AML-193 (cell line): ENCODE data around the gene MYMK.

Source experiments
- DNase-seq, 2 experiments: peaks; one replicate each; lab custom pipeline; 2025; lab: John Stamatoyannopoulos, UW

MYMK gene

DNA sequence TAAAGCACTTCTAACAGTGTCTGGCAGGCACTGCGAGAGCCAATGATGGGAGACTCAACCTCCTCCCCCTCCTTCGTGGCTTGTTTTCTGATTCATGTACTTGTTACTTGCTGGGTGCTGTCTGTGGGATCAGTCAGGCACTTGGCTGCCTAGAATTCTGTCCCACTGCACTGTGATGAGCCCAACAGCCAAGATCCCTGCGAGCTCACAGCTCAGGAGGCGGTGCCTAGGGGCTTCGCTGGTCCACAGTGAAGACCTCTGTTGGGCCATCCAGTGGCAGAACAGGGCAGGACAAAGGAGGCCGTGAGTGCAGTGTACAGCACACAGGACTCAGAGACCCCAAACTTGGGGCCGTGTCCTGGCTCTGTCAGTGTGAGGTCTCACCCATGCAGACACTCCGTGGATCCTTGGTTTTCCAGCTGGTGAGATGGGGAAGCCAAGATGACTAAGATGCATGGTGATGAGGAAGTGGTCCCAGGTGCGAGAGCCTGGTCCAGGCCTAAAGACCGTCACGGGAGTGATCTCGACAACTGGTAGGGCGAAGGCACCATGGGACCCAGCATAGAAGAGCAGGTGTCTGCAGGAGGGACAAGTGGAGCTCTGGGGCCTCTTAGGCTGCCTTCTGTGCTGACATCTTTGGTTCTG, 19.5 kb downstream of the MYMK start:
- DNase-seq, result no peak

DNA sequence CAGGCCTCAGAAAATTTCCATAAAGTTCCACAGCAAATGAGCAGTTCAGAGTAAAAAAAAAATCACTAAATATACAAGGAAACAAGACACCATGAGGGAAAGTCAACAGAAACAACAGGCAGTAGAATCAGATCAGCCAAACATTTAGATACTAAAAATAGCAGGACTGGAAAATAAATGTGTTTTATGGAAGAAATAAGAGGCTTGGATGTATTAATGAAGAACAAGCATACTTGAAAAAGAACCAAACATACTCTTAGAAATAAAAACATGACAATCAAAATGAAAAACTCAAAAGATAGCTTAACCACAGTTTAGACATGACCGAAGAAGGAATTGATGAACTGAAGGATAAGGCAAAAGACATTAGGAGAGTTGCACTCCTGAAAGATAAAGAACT, 22.6 kb downstream of the MYMK start:
- no peak for DNase-seq

DNA sequence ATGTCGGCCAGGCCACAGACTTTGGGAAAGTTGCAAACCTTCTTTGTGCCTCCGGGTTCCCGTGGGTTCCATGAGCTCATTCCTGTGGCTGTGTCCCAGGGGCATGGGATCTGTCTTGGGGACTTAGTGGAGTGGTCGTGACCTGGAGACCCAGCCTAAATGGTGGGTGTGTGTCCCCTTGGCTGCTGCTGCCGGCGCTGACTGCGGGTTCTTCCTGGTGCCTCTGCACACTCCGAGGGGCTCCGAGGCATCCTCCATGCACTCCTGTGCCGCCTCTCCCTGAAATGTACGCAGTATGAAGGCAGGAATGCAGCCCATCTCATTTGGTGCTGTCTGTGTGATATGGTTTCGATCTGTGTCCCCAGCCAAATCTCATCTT, 24.9 kb downstream of the MYMK start:
- DNase-seq, result no peak

DNA sequence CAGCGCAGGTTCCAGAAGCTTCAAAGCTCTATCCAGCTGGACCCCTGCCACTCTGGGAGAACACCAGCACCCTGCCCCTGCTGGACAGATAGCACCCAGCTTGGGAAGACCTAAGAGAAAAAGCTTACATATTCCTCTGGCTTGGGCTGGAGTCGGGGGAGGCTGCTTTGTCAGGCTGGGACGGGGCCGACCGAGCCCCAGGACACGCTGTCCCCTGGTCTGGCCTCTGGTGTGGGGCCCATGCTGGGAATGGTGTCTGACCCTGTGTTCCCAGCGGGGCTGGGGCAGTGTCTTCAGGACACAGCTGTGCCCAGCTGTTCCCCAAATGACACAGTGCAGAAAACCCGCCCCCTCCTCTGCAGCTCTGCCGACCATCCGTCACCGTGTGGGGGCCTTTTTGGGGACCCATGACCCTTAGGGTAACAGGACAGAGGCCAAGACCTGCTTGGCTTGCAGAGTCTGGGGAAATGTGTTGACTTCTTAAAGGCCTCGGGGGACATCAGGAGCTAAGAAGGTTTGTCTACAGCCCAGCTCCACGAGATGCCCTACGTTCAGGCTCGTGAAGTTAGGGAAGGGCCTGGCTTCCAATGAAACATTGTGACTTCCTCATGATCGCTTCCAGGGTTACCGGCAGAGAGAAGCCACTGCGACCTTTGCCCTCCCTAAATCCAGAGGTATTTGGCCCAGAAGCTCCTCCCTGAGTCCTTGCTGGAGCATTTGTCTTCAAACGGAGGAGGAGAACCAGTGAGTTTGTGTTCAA, 25.4 kb downstream of the MYMK start:
- no peak for DNase-seq

DNA sequence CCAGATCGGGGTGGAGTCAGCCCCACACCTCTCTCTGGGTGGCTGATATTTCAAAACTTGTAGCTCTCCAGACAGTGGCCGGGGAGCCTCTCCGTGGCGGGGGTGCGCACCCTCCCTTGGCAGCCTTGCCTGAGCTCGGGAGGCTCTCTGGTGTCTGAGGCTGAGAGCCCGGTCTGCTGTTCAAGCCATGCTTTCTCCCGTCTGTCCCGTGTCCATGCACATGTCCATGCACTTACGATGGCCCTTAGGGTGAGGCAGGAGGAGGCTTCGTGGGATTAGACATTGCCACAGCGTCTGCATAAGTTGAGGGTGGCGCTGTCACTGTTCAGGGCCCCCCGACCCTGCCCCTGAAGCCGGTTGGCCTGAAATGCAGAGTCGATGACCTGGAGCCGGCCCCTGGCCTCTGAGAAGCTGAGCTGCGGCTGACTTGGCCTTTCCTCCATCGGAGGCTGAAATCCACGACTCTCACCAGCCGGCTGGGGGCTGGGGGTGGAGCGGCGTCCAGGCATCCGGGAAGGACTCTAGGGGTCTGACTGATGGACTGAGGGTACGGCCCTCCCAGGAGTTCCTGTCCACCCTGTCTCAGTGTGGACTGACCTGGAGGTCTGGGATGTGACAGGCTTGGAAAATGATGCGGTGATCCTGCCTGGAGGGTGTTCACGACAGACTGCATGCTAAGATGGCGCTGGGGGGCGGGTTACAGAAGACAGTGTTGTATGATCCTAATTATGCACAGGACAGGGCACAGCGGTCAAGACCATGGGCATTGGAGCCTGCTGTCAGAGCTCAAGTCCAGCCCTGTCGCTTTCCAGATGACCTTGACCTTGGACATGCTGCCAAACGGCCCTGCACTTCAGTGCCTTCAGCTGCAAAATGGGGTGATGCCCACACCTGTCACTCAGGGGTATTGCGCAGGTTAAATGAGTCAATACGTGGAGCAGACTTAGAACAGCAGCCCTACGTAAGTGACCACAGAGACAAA, 27.6 kb downstream of the MYMK start:
- no peak for DNase-seq

DNA sequence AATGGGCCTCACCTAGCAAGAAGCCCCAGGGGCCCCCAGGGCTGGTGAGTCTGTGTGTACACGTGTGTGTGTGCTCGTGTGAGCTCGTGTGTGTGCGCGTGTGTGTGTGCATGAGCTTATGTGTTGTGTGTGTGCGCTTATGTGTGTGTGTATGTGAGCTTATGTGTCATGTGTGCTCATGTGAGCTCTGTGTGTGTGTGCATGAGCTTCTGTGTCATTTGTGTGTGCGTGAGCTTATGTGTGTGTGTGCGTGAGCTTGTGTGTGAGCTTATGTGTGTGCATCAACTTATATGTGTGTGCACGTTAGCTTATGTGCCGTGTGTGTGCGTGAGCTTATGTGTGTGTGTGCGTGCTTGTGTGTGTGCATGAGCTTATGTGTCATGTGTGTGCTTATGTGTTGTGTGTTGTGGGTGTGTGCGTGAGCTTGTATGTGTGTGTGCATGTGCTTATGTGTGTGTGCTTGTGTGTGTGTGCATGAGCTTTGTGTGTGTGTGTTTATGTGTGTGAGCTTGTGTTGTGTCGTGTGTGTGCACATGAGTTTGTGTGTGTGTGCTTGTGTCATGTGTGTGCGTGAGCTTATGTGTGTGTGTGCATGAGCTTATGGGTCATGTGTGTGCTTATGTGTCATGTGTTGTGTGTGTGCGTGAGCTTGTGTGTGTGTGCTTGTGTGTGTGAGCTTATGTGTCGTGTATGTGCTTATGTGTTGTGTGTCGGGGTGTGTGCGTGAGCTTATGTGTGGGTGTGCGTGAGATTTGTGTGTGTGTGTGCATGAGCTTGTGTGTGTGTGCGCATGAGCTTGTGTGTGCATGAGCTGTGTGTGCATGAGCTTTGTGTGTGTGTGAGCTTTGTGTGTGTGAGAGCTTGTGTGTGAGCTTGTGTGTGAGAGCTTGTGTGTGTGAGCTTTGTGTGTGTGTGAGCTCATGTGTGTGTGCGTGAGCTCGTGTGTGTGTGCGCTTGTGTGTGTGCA, 29.1 kb downstream of the MYMK start:
- DNase-seq, result no peak

DNA sequence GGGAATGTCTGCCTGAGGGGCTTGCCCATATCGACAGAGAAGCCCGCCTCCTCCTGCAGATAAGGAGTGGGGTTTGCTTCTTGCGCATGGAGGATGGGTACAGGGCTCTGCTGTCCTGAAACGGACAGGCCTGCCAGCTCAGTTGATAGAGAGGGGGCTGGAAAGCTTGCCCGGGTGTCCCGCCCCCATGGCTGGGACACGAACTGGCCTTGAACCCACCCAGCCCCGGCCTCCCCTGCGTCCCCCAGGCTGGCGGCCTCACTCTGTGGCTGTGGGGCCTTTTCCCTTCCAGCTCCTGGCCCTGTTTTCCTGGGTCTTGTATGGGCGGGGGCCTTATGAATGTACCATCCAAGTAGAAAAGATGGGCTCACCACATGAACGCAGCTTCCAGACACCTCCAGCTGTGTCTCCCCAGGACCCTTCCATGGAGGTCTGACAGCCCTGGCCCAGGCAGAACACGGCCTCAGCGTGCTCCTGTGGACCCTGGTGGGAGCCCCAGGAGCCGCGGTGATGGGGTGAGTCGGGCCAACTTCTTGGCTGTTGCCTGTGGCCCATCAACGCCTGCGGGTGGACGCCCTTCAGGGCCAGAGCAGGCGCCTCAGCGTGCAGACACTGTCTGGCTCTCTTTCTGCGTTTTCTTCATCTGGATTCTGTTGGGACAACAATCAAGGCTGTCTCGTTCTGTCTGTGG, 30.0 kb downstream of the MYMK start:
- DNase-seq, result no peak

DNA sequence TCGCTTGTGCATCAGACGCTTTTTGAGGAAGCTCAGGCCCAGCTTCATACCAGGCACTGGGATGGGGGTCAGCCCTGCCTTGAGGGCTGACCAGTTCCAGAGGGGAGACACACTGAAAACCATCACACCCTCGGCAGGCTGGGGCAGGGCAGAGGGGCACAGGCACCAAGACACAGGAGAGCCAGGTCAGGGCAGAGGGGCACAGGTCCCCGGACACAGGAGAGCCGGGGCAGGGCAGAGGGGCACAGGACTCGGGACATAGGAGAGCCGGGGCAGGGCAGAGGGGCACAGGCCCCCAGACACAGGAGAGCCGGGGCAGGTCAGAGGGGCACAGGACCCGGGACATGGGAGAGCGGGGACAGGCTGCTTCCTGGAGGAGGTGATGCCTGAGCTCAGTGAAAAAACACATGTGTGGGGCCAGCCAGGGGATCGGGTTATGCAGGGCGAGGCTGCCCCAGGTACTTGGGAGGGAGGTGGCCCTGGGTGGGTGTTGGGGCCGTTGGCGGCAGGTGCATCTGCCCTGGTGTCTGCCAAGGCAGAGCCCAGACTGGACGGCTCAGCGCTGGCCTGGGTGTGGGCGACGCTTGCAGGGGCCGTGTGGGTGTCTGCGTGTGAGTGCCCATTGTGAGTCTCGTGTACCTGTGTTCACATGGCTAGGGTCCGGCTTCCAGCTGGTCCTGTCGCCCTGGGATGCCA, 30.8 kb downstream of the MYMK start:
- no peak for DNase-seq

DNA sequence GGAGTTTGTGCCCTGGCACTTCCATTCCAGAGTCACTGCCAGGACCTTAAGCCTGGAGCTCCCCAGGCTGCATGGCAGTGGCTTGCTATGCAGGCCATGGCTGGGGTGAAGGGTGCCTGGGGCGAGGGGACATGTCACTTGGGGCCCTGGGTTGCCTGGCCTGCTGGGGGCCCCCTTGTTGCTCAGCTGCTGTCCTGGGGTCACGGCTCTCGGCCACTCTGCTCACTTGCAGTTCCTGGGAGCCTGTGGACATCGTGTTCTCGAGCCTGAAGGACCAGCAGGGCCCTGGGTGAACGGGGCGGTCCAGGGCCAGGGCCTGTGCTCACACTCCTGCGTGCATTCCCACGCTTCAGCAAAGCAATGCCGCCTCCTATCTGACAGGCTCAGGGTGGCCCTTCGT, 31.3 kb downstream of the MYMK start:
- no peak for DNase-seq

DNA sequence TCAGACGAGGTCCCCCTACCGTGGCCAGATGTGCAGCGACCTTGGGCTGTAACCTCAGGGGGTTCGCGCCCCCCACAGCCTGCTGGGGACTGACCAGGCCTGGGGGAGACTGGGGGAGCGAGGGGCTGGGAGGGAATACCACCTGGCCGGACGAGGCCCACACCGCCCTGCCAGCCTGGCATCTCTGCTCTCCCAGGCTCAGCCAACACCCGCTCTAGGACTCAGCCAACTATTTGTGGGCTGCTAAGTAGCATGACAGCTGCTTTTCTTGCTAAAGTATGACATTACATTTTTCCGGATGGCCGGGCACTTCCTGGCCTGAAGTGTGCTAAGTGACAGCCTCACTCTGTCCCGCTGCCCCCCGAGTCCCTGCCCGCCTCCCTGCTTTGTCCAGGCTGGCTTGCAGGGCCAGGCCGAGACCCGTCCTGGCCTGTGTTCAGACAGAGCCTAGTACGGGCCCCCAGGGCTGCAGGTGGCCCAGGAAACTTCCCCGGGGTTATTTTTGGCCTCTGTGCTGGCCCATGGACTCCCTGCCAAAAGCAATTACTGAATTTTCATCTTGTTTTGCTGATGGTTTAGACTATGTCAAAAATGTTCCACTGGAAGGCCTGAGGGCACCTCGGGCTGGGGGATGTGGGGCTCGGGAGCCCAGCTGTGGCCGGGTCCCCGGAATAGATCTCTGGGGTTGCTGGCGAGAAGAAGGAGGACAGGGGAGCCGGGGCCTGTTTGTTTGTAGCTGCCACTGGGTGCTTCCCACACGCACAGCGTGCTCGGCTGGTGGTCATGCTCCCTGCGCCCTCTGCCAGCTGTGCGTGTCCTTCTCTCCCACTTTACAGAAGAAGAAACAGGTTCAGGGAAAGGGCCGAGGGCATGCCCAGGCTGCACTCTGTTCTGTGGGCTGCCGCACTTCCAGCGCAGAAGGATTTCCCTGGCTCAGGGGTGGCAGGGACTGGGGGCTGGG, 32.4 kb downstream of the MYMK start:
- no peak for DNase-seq

DNA sequence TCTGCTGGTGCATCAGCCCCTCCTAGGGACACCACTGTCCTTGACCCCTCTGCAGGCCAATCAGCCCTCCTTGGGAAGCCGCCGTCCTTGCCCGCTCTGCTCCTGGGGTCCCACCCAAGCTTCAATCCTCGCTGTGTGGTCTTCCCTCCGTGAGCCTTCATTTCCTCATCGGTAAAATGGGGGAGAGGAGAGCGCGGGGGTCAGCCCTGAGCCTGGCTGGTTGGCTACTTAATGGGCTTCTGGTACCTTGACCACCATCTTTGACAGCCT, 33.2 kb downstream of the MYMK start:
- DNase-seq, result no peak

DNA sequence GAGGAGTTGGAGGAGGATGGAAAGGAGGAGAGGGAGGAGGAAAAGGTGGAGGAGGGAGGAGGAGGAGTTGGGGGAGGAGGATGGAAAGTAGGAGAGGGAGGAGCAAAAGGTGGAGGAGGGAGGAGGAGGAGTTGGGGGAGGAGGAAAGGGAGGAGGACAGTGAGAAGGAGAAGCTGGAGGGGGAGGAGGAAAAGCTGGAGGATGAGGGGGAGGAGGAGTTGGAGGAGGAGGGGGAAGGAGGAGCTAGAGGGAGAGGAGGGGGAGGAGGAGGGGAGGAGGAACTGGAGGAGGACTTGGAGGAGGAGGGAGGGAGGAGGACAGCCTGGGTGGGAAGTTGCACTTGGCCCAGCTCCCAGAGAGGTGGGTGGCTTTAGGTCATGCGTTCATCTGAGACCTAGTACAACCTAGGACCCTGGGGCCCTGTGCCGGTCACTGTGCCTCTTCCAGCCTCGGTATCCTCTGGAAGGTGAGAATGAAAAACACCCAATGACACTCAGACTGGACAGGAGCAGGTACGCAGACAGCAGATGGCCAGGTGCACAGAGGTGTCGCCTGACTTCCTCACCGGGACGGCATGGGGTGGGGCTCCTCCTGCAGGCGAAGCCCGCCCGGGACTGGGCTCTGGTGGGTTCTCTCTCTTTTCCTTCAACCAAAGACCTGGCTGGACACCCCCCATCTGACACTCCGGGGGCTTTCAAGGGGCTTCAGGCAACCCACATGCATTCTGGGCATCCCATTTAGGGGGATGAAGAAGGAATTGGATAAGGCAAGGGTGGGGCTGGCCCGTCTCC, 33.7 kb downstream of the MYMK start:
- DNase-seq, result no peak

DNA sequence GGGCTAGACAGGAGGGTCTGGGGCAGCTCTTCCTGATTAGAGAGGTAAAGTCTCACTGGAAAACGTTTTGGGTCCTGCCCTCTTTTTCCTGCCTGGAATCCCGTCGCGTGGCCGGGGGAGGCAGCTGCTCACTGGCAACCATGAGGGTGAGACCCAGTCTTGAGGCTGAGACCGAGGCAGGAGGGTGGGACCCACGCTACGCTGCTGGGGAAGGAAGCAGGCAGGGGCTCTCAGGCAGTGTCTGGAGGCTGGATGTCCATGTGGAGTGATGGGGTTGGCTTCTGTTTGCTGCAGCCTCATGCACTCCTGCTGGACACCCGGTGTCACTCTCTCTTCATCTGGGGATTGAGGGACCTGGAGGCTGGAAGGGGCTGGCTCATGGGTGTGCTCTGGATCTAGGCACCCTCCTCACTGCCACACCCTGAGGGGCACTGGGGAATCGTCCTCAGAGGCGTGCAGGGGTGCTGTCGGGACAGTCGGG, 34.5 kb downstream of the MYMK start:
- DNase-seq, result no peak

DNA sequence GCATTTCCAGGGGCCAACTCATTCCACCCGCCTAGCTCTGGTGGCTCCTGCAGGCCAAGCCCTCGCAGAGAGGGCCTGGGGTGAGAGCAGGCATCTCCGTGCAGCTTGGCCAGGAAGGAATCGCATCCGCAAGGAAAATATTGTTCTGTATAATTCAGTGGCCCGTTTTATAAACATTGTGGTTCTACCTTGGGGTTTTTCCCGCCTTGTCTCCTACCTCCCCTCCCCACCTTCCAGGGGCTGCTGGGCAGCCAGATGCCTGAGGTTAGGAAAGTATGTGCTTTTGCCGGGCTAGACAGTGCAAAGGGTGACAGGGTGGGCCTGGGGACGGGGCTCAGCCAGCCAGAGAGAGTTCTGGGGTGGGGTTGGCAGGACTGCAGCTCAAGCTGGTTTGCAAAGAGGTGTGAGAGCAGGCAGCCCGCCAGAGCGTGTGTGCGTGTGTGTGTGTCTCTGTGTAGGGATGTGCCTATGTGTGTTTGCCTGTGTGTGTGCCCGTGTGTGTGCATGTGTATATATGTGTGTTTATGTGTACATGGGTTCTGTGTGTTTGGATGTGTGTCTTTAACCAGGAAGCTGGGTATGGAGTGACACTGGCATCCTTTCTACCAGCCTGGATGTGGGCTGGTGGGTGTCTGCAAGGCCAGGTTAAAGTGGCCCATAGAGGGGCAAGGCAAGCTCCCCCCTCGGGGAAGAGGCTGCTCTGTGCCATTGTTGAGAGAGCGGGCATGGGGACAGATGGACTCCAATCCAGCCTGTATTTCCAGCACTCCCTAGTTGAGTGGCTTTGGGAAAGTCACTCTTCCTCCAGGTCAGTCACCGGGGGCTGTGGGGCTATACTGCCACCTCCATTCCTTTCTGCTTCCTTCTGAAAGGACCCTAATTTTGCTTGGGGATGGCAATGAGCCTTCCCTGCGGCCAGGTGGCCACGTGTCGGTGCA, 35.2 kb downstream of the MYMK start:
- DNase-seq, result no peak

DNA sequence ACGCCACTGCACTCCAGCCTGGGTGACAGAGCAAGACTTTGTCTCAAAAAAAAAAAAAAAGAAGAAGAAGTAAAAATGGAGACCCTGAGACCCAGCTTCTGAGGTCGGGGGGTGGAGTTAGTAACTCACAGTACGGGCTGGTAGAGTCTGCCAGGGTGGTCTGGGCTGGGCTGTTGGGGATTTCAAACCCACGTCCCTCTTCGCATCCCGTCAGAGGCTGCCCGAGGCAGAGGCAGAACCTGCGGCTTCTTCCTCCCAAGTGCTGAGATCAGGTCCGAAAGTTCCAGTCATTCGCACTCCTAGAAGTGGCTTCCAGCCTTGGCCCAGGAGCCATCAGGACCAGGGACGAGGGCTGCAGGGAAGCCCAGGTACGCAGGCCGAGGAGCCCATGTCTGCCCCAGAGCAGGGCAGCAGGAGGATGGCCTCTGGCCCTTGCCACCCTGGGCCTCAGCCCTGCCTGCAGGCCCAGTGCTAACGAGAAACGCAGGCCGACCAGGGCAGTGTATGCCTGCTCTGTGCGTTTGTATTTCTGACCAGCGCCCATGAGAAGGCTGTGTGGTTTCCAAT, 36.0 kb downstream of the MYMK start:
- no peak for DNase-seq

DNA sequence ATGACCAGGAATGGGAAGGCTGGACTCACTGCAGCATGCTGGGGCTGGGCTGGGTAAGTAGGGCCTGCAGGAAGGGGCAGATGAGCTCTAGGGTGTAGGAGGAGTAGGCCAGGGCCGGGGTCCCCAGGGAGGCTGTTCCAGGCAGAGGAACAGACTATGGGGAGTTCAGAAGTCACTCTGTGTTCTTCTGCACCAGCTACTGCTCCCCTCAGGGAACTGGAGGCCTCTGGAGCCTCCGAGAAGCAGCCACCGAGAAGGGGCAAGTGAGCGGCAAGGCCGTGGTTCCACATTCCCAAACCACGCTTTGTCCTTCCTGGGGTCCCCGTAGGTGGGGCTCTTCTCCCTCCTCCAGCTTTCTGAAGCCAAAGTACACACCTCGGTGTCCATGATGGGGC, 37.4 kb downstream of the MYMK start:
- DNase-seq, result no peak
